H1 (cell line): Measurements from ENCODE around the gene NDC1. TPM values are rescaled to one million over a fixed set of nuclear protein-coding genes. Genes with fewer than 3 reads are reported as not detected.

Source experiments
- CTCF ChIA-PET: fragments of 300-600 bp; sonication (Branson Sonifier 250); formaldehyde crosslinking; loops from one replicate; lab custom pipeline; 2021; ENCODE audit not compliant: partially characterized antibody; lab: Charles Lee
- POLR2A ChIA-PET: fragments of 300-600 bp; sonication (Branson Sonifier 250); formaldehyde crosslinking; loops from one replicate; lab custom pipeline; 2021; ENCODE audit warnings: inconsistent platforms; ENCODE audit not compliant: partially characterized antibody; lab: Charles Lee
- DNase-seq, 2 experiments: peaks; one replicate each; pipeline versions ENCODE4 v3.0.0 to v3.0.0-alpha.2; 2010 to 2022; ENCODE audit warnings: low spot score in 2 of 2, low read depth in 1 of 2, mixed read lengths in 1 of 2
- FAIRE-seq: peaks from 2 replicates; lab custom pipeline; 2011; peaks lifted over from hg19 to GRCh38; lab: Jason Lieb, UNC
- H2AFZ ChIP-seq: 2 replicates; pipeline ENCODE4 v1.8.1; 2012; ENCODE audit warnings: low read length, inconsistent platforms
- H2AK5ac ChIP-seq: 2 replicates; pipeline ENCODE4 v1.6.1; 2013; ENCODE audit warnings: low read depth, low read length
- H2BK120ac ChIP-seq: replicated peaks from 2 replicates; pipeline ENCODE3; 2013; ENCODE audit warnings: low read depth, low read length, inconsistent platforms
- H2BK12ac ChIP-seq: 2 replicates; pipeline ENCODE4 v1.6.1; 2013; ENCODE audit warnings: low read depth, low read length
- H2BK15ac ChIP-seq: 2 replicates; pipeline ENCODE4 v1.6.1; 2013; ENCODE audit warnings: low read length
- H2BK20ac ChIP-seq: 2 replicates; pipeline ENCODE4 v1.6.1; 2013; ENCODE audit warnings: low read length
- H2BK5ac ChIP-seq: 2 replicates; pipeline ENCODE4 v1.6.1; 2013; ENCODE audit warnings: low read depth, low read length
- H3K14ac ChIP-seq: 2 replicates; pipeline ENCODE4 v1.6.1; 2013; ENCODE audit warnings: inconsistent platforms; ENCODE audit not compliant: insufficient read length
- H3K18ac ChIP-seq: 2 replicates; pipeline ENCODE4 v1.6.1; 2013; ENCODE audit warnings: low read length; ENCODE audit errors: extremely low read depth
- H3K23ac ChIP-seq: 2 replicates; pipeline ENCODE4 v1.6.1; 2013; ENCODE audit warnings: inconsistent platforms; ENCODE audit not compliant: insufficient read length
- H3K23me2 ChIP-seq: 2 replicates; pipeline ENCODE4 v1.6.1; 2013; ENCODE audit warnings: low read depth, low read length
- H3K27ac ChIP-seq: 2 replicates; pipeline ENCODE4 v1.6.1; 2011; ENCODE audit warnings: low read depth, low read length, inconsistent platforms
- H3K27me3 ChIP-seq, 4 experiments: replicated peaks in 1 of 4; 1 replicate in 1 of 4; 2 replicates in 3 of 4; pipeline versions ENCODE4 v1.6.1 to v1.8.1; 2011 to 2013; ENCODE audit warnings: low read length in 3 of 4, mild to moderate bottlenecking in 3 of 4, inconsistent platforms in 2 of 4, mixed read lengths in 2 of 4, moderate library complexity in 1 of 4; ENCODE audit not compliant: control insufficient read depth in 3 of 4, insufficient read depth in 3 of 4; ENCODE audit errors: extremely low read depth in 1 of 4
- H3K36me3 ChIP-seq, 4 experiments: 2 replicates each; pipeline versions ENCODE4 v1.6.1 to v1.8.1; 2011 to 2013; ENCODE audit warnings: mild to moderate bottlenecking in 4 of 4, low read length in 3 of 4, moderate library complexity in 2 of 4, control low read depth in 1 of 4, inconsistent platforms in 1 of 4; ENCODE audit not compliant: insufficient read depth in 4 of 4, control insufficient read depth in 2 of 4
- H3K4ac ChIP-seq: replicated peaks from 2 replicates; pipeline ENCODE3; 2013; ENCODE audit warnings: low read length, low read depth, mixed read lengths, inconsistent platforms; ENCODE audit not compliant: insufficient read length
- H3K4me1 ChIP-seq, 4 experiments: replicated peaks in 1 of 4; 1 replicate in 1 of 4; 2 replicates in 3 of 4; pipeline versions ENCODE4 v1.6.1 to v1.8.1; 2011 to 2013; ENCODE audit warnings: low read length in 3 of 4, inconsistent platforms in 2 of 4, mixed read lengths in 1 of 4; ENCODE audit not compliant: insufficient read depth in 4 of 4, control insufficient read depth in 3 of 4
- H3K4me2 ChIP-seq, 2 experiments: 2 replicates each; pipeline versions ENCODE4 v1.6.1 to v1.8.1; 2011 to 2013; ENCODE audit warnings: low read depth in 2 of 2, low read length in 2 of 2, control low read depth in 1 of 2, inconsistent platforms in 1 of 2, mild to moderate bottlenecking in 1 of 2; ENCODE audit not compliant: insufficient read depth in 1 of 2
- H3K4me3 ChIP-seq, 4 experiments: fragments of 200-600, 300-600 bp in 1 of 4; sonication (generic), shearing (Covaris generic), sonication (Bioruptor Twin) in 1 of 4; 2 replicates each; pipeline versions ENCODE4 v1.5.1 to v1.8.1; 2011 to 2016; ENCODE audit warnings: low read length in 4 of 4, low read depth in 3 of 4, control low read depth in 2 of 4, inconsistent platforms in 2 of 4, mild to moderate bottlenecking in 2 of 4, mixed read lengths in 1 of 4, moderate library complexity in 1 of 4; ENCODE audit not compliant: insufficient read depth in 2 of 4; ENCODE audit errors: extremely low read depth in 1 of 4
- H3K56ac ChIP-seq: replicated peaks from 2 replicates; pipeline ENCODE3; 2013; ENCODE audit warnings: low read depth, mild to moderate bottlenecking, mixed read lengths, low read length, inconsistent platforms; ENCODE audit not compliant: insufficient read length
- H3K79me1 ChIP-seq: 2 replicates; pipeline ENCODE4 v1.6.1; 2013; ENCODE audit warnings: low read depth, low read length, control low read depth
- H3K79me2 ChIP-seq, 2 experiments: 2 replicates each; pipeline versions ENCODE4 v1.6.1 to v1.8.1; 2012 to 2013; ENCODE audit warnings: low read length in 2 of 2, mild to moderate bottlenecking in 2 of 2, inconsistent platforms in 1 of 2; ENCODE audit not compliant: insufficient read depth in 2 of 2, control insufficient read depth in 1 of 2
- H3K9ac ChIP-seq, 4 experiments: replicated peaks in 1 of 4; 1 replicate in 1 of 4; 2 replicates in 3 of 4; pipeline versions ENCODE4 v1.6.1 to v1.8.1; 2011 to 2013; ENCODE audit warnings: low read depth in 3 of 4, low read length in 3 of 4, control low read depth in 2 of 4, mild to moderate bottlenecking in 2 of 4, moderate library complexity in 2 of 4, inconsistent platforms in 1 of 4; ENCODE audit errors: extremely low read depth in 1 of 4
- H3K9me3 ChIP-seq, 2 experiments: 2 replicates each; pipeline versions ENCODE4 v1.6.1 to v1.8.1; 2012 to 2013; ENCODE audit warnings: mild to moderate bottlenecking in 2 of 2, moderate library complexity in 2 of 2, control low read depth in 1 of 2, inconsistent platforms in 1 of 2, low read depth in 1 of 2, low read length in 1 of 2, mixed read lengths in 1 of 2; ENCODE audit not compliant: insufficient read depth in 2 of 2
- H4K20me1 ChIP-seq, 2 experiments: replicated peaks in 1 of 2; 2 replicates each; pipeline versions ENCODE3 to v1.8.1; 2011 to 2013; ENCODE audit warnings: inconsistent platforms in 2 of 2, low read length in 2 of 2, mild to moderate bottlenecking in 1 of 2; ENCODE audit not compliant: insufficient read depth in 2 of 2, control insufficient read depth in 1 of 2
- H4K5ac ChIP-seq: 2 replicates; pipeline ENCODE4 v1.6.1; 2013; ENCODE audit warnings: low read length, low read depth, mixed read lengths, inconsistent platforms; ENCODE audit not compliant: insufficient read length
- H4K8ac ChIP-seq: 2 replicates; pipeline ENCODE4 v1.8.0; 2013; ENCODE audit warnings: mild to moderate bottlenecking, moderate library complexity, low read length, inconsistent platforms; ENCODE audit not compliant: insufficient read depth; ENCODE audit errors: extremely low read depth
- H4K91ac ChIP-seq: replicated peaks from 2 replicates; pipeline ENCODE3; 2013; ENCODE audit warnings: low read length, mixed read lengths, inconsistent platforms; ENCODE audit not compliant: insufficient read length
- ATF2 ChIP-seq: IDR thresholded peaks from 2 replicates; pipeline ENCODE4 v1.6.1; 2012; ENCODE audit warnings: low read length, inconsistent platforms
- CBX8 ChIP-seq: fragments of 300-800, 300-1000 bp; sonication (generic); IDR thresholded peaks from 2 replicates; pipeline ENCODE4 v1.7.1; 2016; ENCODE audit warnings: low read depth, low read length, borderline replicate concordance
- KDM4A ChIP-seq: IDR thresholded peaks from one replicate; pipeline ENCODE4 v1.7.1; 2012; ENCODE audit warnings: low read depth, mild to moderate bottlenecking, moderate library complexity, low read length, inconsistent platforms; ENCODE audit not compliant: severe bottlenecking
- SAP30 ChIP-seq: fragments of 300-600 bp; sonication (generic); IDR thresholded peaks from 2 replicates; pipeline ENCODE4 v1.7.1; 2012; ENCODE audit warnings: low read length, moderate library complexity, mild to moderate bottlenecking, inconsistent platforms; ENCODE audit not compliant: insufficient read depth, insufficient replicate concordance
- WGBS, 2 experiments: shearing (Covaris generic) in 1 of 2; methylation state at CpG; one replicate each; pipeline versions ENCODE4 v1.1.6 to v1.1.7; 2013 to 2015; ENCODE audit warnings: low lambda C conversion rate in 2 of 2, mixed read lengths in 2 of 2, inconsistent platforms in 1 of 2, low coverage in 1 of 2, missing lambda C conversion rate in 1 of 2; ENCODE audit not compliant: insufficient replicate concordance in 2 of 2, insufficient coverage in 1 of 2, insufficient read length in 1 of 2; ENCODE audit errors: extremely low coverage in 1 of 2, missing lambda C conversion rate in 1 of 2; 5-methylcytosine and 5-hydroxymethylcytosine counted together
- polyA plus RNA-seq, 7 experiments: library from polyadenylated mRNA; depleted of rRNA in 3 of 7; stranded (reverse) in 5 of 7; unstranded in 2 of 7; fragments of >200 nt in 5 of 7; fragments of 200-250 nt in 2 of 7; gene quantifications; 1 replicate in 5 of 7; 2 replicates in 1 of 7; 4 replicates in 1 of 7; pipeline versions ENCODE4 v1.2.1 to v1.2.3, GENCODE V29; 2011 to 2013; ENCODE audit warnings: missing spikeins in 2 of 7, mixed read lengths in 2 of 7
- total RNA-seq: library from RNA; stranded (reverse); fragmentation: NEBNext Ultra II Directional; extraction: Animal tissue kit (Norgen Biotek cat#: 25700); gene quantifications from 2 replicates; pipeline ENCODE4 v1.2.1, GENCODE V29; 2021

The NDC1 gene
- total and polyA plus RNA-seq, 2 of the 8 experiments (the other 6 are each of a cell fraction or from before 2014, with no cell fraction given) = 62.9 to 66.1 TPM

- H3K4ac ChIP-seq = no peak overlapping the region
- no peak for TF ChIP-seq SAP30
- TF ChIP-seq CBX8 = no peak
- no peak for TF ChIP-seq KDM4A
- no peak for TF ChIP-seq ATF2
- WGBS, 2 experiments = 75% methylated on average over 1 of the region's 1 CpG; no CpG with 5 or more reads in 1 of the 2 experiments
- no peaks in the 10 kb centered on the region for H3K79me2 ChIP-seq
- no peak overlapping the region for H2AK5ac ChIP-seq
- H3K79me1 ChIP-seq = no peaks in the 10 kb centered on the region
- H2BK20ac ChIP-seq = no peak overlapping the region
- no peak overlapping the region for H4K91ac ChIP-seq
- no peak overlapping the region for H2BK5ac ChIP-seq
- no peaks in the 10 kb centered on the region for H4K20me1 ChIP-seq
- H3K36me3 ChIP-seq = no peaks in the 10 kb centered on the region
- no peak overlapping the region for H3K27ac ChIP-seq
- H3K23me2 ChIP-seq = no peaks in the 10 kb centered on the region
- ChIA-PET CTCF (interaction anchor here (0.6 to 5.8 kb wide), 9 partner anchors 9 to 338 kb away, joined by 3 to 50 read pairs (median 12); partner anchors contain the start of gene GLIS1), POLR2A (no interaction called here)
- no peak overlapping the region for H2BK12ac ChIP-seq
- no peak overlapping the region for H2AFZ ChIP-seq
- H3K4me1 ChIP-seq = peaks cover 0 to 3% (median 1%) of the 10 kb centered on the region in 4 experiments; a peak in 3 of 7 replicates
- no peak overlapping the region for H3K9ac ChIP-seq
- H3K9me3 ChIP-seq = no peaks in the 10 kb centered on the region
- DNase-seq (no peak), FAIRE-seq (no peak)
- H3K18ac ChIP-seq = no peak overlapping the region
- H2BK15ac ChIP-seq = no peak overlapping the region
- no peak overlapping the region for H2BK120ac ChIP-seq
- no peak overlapping the region for H4K5ac ChIP-seq
- H3K4me2 ChIP-seq = no peak overlapping the region
- H4K8ac ChIP-seq = no peak overlapping the region
- H3K4me3 ChIP-seq = no peak overlapping the region
- no peaks in the 10 kb centered on the region; a peak in 1 of 7 replicates for H3K27me3 ChIP-seq
- no peak overlapping the region for H3K56ac ChIP-seq
- H3K23ac ChIP-seq = no peak overlapping the region
- no peak overlapping the region for H3K14ac ChIP-seq
Observed at GRCh38 chr1:53728196-53728595, 109.9 kb downstream of the NDC1 start.
